SK-N-SH (cell line): Measurements from ENCODE around the gene COA4. TPM values are rescaled to one million over a fixed set of nuclear protein-coding genes. Genes with fewer than 3 reads are reported as not detected.

ENCODE experiments used
- CTCF ChIA-PET: fragments of 300-600, 350-600 bp; formaldehyde crosslinking; extraction: SDS; loops from one replicate; lab custom pipeline; 2021; lab: Yijun Ruan, JAX
- POLR2A ChIA-PET: fragments of 350-600 bp; sonication (Branson Sonifier 250); formaldehyde crosslinking; extraction: SDS; loops from one replicate; lab custom pipeline; 2020; ENCODE audit warnings: antibody characterized with exemption, inconsistent platforms; lab: Yijun Ruan, JAX
- DNase-seq: peaks from one replicate; pipeline ENCODE4 v3.0.0; 2012
- H2AFZ ChIP-seq: fragments of 200-600 bp; sonication (generic); 2 replicates; pipeline ENCODE4 v1.8.1; 2016; ENCODE audit warnings: antibody characterized with exemption, mild to moderate bottlenecking, low read depth
- H3F3A ChIP-seq: fragments of 200-600 bp; sonication (generic); replicated peaks from 2 replicates; pipeline ENCODE3; 2016; ENCODE audit warnings: antibody characterized with exemption, mild to moderate bottlenecking; ENCODE audit not compliant: insufficient read depth
- H3K27ac ChIP-seq, 2 experiments: fragments of 200-500 bp in 1 of 2; fragments of 200-600 bp in 1 of 2; sonication (Bioruptor generic) in 1 of 2; sonication (generic), shearing (Covaris generic) in 1 of 2; 2 replicates each; pipeline versions ENCODE4 v1.5.1 to v1.6.1; 2014 to 2016; ENCODE audit warnings: low read depth in 2 of 2, inconsistent platforms in 1 of 2, low read length in 1 of 2, mild to moderate bottlenecking in 1 of 2, mixed read lengths in 1 of 2
- H3K27me3 ChIP-seq: fragments of 200-600 bp; sonication (generic), shearing (Covaris generic); 2 replicates; pipeline ENCODE4 v1.6.1; 2016; ENCODE audit warnings: mixed run types; ENCODE audit not compliant: insufficient read depth
- H3K36me3 ChIP-seq, 2 experiments: fragments of 200-500 bp in 1 of 2; fragments of 200-600 bp in 1 of 2; sonication (Bioruptor generic) in 1 of 2; sonication (generic) in 1 of 2; replicated peaks in 1 of 2; 2 replicates each; pipeline versions ENCODE3 to v1.5.1; 2014 to 2016; ENCODE audit warnings: low read length in 1 of 2, mild to moderate bottlenecking in 1 of 2; ENCODE audit not compliant: insufficient read depth in 2 of 2, control insufficient read depth in 1 of 2
- H3K4me1 ChIP-seq, 2 experiments: fragments of 200-500 bp in 1 of 2; fragments of 200-600 bp in 1 of 2; sonication (Bioruptor generic) in 1 of 2; sonication (generic), shearing (Covaris generic) in 1 of 2; 2 replicates each; pipeline versions ENCODE4 v1.5.1 to v1.6.1; 2014 to 2016; ENCODE audit warnings: low read depth in 1 of 2, low read length in 1 of 2, mixed run types in 1 of 2; ENCODE audit not compliant: insufficient read depth in 2 of 2, control insufficient read depth in 1 of 2
- H3K4me2 ChIP-seq: fragments of 200-600 bp; sonication (generic), shearing (Covaris generic); 2 replicates; pipeline ENCODE4 v1.6.1; 2017; ENCODE audit warnings: mixed run types
- H3K4me3 ChIP-seq, 2 experiments: fragments of 200-500 bp in 1 of 2; fragments of 200-600 bp in 1 of 2; sonication (Bioruptor generic) in 1 of 2; sonication (generic), shearing (Covaris generic) in 1 of 2; 2 replicates each; pipeline versions ENCODE4 v1.5.1 to v1.8.1; 2014 to 2016; ENCODE audit warnings: low read depth in 2 of 2, inconsistent platforms in 1 of 2, low read length in 1 of 2, mild to moderate bottlenecking in 1 of 2, mixed read lengths in 1 of 2, moderate library complexity in 1 of 2
- H3K79me2 ChIP-seq: fragments of 200-600 bp; sonication (generic); 2 replicates; pipeline ENCODE4 v1.8.1; 2017; ENCODE audit warnings: mild to moderate bottlenecking; ENCODE audit not compliant: insufficient read depth
- H3K9ac ChIP-seq: fragments of 200-600 bp; sonication (generic); 2 replicates; pipeline ENCODE4 v1.6.1; 2017; ENCODE audit warnings: mixed run types
- H3K9me2 ChIP-seq: fragments of 200-600 bp; sonication (generic); 2 replicates; pipeline ENCODE4 v1.6.1; 2017; ENCODE audit warnings: mixed run types
- H3K9me3 ChIP-seq: fragments of 200-600 bp; sonication (generic); 2 replicates; pipeline ENCODE4 v1.6.1; 2017; ENCODE audit warnings: mixed run types, mild to moderate bottlenecking, moderate library complexity
- H4K20me1 ChIP-seq: fragments of 200-600 bp; sonication (generic); 2 replicates; pipeline ENCODE4 v1.6.1; 2017; ENCODE audit warnings: mild to moderate bottlenecking, mixed run types; ENCODE audit not compliant: insufficient read depth
- CHD2 ChIP-seq: fragments of 150-350 bp; IDR thresholded peaks from 2 replicates; pipeline ENCODE4 v1.6.1; 2018; ENCODE audit warnings: low read length; ENCODE audit not compliant: partially characterized antibody
- FOXJ3 ChIP-seq: sonication (generic); formaldehyde crosslinking; IDR thresholded peaks from 2 replicates; pipeline ENCODE4 v1.5.1; 2020; ENCODE audit warnings: mild to moderate bottlenecking, missing genetic modification reagents
- GATA2 ChIP-seq: sonication (generic); formaldehyde crosslinking; IDR thresholded peaks from 2 replicates; pipeline ENCODE4 v1.5.0; 2020; ENCODE audit warnings: mild to moderate bottlenecking, missing genetic modification reagents
- MXI1 ChIP-seq: IDR thresholded peaks from 2 replicates; pipeline ENCODE4 v1.6.1; 2012; ENCODE audit warnings: mild to moderate bottlenecking, low read depth, low read length, improper control_type of control experiment
- NFIC ChIP-seq: IDR thresholded peaks from 2 replicates; pipeline ENCODE4 v1.4.0; 2012; ENCODE audit warnings: borderline replicate concordance
- POLR2AphosphoS5 ChIP-seq: IDR thresholded peaks from 2 replicates; pipeline ENCODE4 v1.6.1; 2012; ENCODE audit warnings: low read depth, low read length
- RAD21 ChIP-seq: IDR thresholded peaks from 2 replicates; pipeline ENCODE4 v1.6.1; 2012; ENCODE audit warnings: mild to moderate bottlenecking, low read length
- RCOR1 ChIP-seq: fragments of 150-350 bp; IDR thresholded peaks from 2 replicates; pipeline ENCODE4 v1.6.1; 2017; ENCODE audit warnings: antibody characterized with exemption, low read length
- RXRA ChIP-seq: IDR thresholded peaks from 2 replicates; pipeline ENCODE4 v1.4.0; 2012; ENCODE audit warnings: low read depth, mild to moderate bottlenecking, borderline replicate concordance
- SIN3A ChIP-seq: IDR thresholded peaks from 2 replicates; pipeline ENCODE4 v1.6.1; 2012; ENCODE audit warnings: low read depth, mild to moderate bottlenecking, low read length, moderate library complexity, borderline replicate concordance
- WGBS: methylation state at CpG from one replicate; pipeline ENCODE4 v1.1.6; 2017; ENCODE audit warnings: low lambda C conversion rate; 5-methylcytosine and 5-hydroxymethylcytosine counted together
- polyA plus RNA-seq, 3 experiments: library from polyadenylated mRNA; depleted of rRNA; stranded (reverse); fragments of >200 nt; gene quantifications; 2 replicates each; pipeline ENCODE4 v1.2.3, GENCODE V29; 2012
- TF ChIP-seq, protein P1 (sequence below): IDR thresholded peaks from 2 replicates; pipeline ENCODE4 v1.4.0; 2012; ENCODE audit warnings: low read depth
- TF ChIP-seq, protein P2 (sequence below): fragments of 150-350 bp; IDR thresholded peaks from 2 replicates; pipeline ENCODE4 v1.6.1; 2016; ENCODE audit warnings: mild to moderate bottlenecking, low read depth, low read length
- TF ChIP-seq, protein P3 (sequence below): fragments of 150-350 bp; IDR thresholded peaks from 2 replicates; pipeline ENCODE4 v1.6.1; 2017; ENCODE audit warnings: antibody characterized with exemption, low read length, low read depth, borderline replicate concordance
- TF ChIP-seq, protein P4 (sequence below): fragments of 200-600 bp; sonication (generic); IDR thresholded peaks from 2 replicates; pipeline ENCODE4 v1.6.1; 2017; ENCODE audit warnings: antibody characterized with exemption, mild to moderate bottlenecking, moderate library complexity
- TF ChIP-seq, protein P5 (sequence below): IDR thresholded peaks from 2 replicates; pipeline ENCODE4 v1.6.1; 2012; ENCODE audit warnings: mild to moderate bottlenecking, low read depth, low read length, moderate library complexity

The COA4 gene
- polyA plus RNA-seq, 1 of the 3 experiments (the other 2 are of a cell fraction) = 171 TPM

DNA sequence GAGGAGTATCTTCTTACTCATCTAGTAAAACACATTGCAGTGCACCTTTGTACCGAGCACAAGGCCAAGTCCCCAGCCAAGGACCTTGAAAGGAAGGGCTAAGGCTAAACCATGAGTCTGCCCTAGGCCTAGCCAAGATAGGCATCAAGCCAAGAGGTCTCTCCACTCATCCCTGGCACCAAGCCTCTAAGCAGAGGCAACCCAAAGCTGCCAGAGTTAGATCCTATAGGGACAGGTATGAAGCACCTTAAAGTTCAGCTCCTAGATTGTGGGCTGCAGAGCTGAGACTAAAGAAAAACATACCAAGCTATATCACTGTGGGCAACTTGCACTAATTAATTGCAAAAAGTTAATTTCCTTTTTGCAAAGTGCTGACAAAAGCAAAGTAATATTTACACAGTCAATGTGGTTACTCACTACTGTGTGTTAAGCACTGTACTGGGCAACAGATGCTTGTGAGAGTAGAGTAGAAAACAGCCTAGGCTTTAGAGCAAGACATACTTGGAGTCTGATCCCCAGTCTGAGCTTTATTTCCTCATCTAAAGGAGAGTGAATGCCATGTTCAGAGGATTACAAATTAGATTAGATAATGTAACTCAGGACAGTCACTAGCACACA lies 7.2 kb downstream of the COA4 start:
- H3K27me3 ChIP-seq = no peaks in the 10 kb centered on the region
- ChIA-PET CTCF (interaction anchor here (0.9 to 1.3 kb wide), 2 partner anchors 9 to 109 kb away, joined by 3 to 6 read pairs; partner anchors contain the start of gene RAB6A), POLR2A (interaction anchor here (1.1 to 1.4 kb wide), 2 partner anchors 14 to 81 kb away, joined by 3 to 7 read pairs; partner anchors contain the start of gene MRPL48)
- peaks cover 18% of the 10 kb centered on the region for H3K79me2 ChIP-seq
- H3K4me1 ChIP-seq = peaks cover 12 to 13% of the 10 kb centered on the region in 2 experiments
- no peak overlapping the region for H3K4me3 ChIP-seq
- no peak for DNase-seq
- no peaks in the 10 kb centered on the region for H3K9me2 ChIP-seq
- peaks cover 46% of the 10 kb centered on the region for H3F3A ChIP-seq
- no peak overlapping the region for H2AFZ ChIP-seq
- H4K20me1 ChIP-seq = no peaks in the 10 kb centered on the region
- WGBS = 0% methylated on average over 1 of the region's 1 CpG
- peaks cover 12 to 42% of the 10 kb centered on the region in 2 experiments for H3K36me3 ChIP-seq
- H3K27ac ChIP-seq = peak overlapping the region; percentile 23 to 60; a peak in 3 of 4 replicates
- H3K9me3 ChIP-seq = no peaks in the 10 kb centered on the region
- H3K9ac ChIP-seq = no peak overlapping the region
- H3K4me2 ChIP-seq = no peak overlapping the region
- TF ChIP-seq NFIC (peak; percentile 50), POLR2AphosphoS5 (no peak), GATA2 (no peak)
- TF ChIP-seq, protein P1, sequence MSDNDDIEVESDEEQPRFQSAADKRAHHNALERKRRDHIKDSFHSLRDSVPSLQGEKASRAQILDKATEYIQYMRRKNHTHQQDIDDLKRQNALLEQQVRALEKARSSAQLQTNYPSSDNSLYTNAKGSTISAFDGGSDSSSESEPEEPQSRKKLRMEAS = no peak
- TF ChIP-seq, protein P2, sequence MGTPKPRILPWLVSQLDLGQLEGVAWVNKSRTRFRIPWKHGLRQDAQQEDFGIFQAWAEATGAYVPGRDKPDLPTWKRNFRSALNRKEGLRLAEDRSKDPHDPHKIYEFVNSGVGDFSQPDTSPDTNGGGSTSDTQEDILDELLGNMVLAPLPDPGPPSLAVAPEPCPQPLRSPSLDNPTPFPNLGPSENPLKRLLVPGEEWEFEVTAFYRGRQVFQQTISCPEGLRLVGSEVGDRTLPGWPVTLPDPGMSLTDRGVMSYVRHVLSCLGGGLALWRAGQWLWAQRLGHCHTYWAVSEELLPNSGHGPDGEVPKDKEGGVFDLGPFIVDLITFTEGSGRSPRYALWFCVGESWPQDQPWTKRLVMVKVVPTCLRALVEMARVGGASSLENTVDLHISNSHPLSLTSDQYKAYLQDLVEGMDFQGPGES = no peak
- TF ChIP-seq, protein P3, sequence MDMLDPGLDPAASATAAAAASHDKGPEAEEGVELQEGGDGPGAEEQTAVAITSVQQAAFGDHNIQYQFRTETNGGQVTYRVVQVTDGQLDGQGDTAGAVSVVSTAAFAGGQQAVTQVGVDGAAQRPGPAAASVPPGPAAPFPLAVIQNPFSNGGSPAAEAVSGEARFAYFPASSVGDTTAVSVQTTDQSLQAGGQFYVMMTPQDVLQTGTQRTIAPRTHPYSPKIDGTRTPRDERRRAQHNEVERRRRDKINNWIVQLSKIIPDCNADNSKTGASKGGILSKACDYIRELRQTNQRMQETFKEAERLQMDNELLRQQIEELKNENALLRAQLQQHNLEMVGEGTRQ = no peak

DNA sequence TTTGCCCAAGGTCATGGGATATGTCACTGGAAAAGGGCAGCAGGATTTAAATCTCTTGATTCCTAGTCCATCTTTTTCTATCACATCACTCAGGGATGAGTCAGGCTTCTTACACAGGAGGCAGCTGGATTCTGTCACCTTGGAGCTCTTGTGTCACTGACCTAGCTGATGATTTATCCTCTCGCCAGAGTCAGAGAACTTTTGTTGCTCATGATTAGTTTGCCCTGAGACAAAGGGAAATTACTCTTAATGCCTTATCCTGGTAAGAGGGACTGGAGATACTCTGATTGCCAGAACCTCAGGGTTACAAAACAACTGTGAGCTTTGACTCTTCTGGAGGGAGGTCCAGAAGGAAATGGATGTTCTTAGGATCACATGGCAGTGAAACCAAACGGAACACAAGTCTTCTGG lies 10.1 kb downstream of the COA4 start:
- Histone ChIP-seq H3K4me2 (peak overlapping the region; percentile 43), H2AFZ (no peak overlapping the region), H3K9ac (peak overlapping the region; percentile 56; the same call in 1 of the 2 replicates), H3K4me1 (peaks cover 12 to 13% of the 10 kb centered on the region in 2 experiments), H3K9me3 (no peaks in the 10 kb centered on the region), H3K4me3 (no peak overlapping the region), H3K9me2 (no peaks in the 10 kb centered on the region), H3K27me3 (no peaks in the 10 kb centered on the region), H3K79me2 (no peaks in the 10 kb centered on the region), H4K20me1 (no peaks in the 10 kb centered on the region), H3F3A (peaks cover 46% of the 10 kb centered on the region), H3K27ac (peak overlapping the region; percentile 93 to 97), H3K36me3 (peaks cover 0 to 14% of the 10 kb centered on the region in 2 experiments)
- WGBS = 0% methylated on average over 2 of the region's 2 CpGs
- ChIA-PET POLR2A (interaction anchor here (0.5 to 2.0 kb wide), 10 partner anchors 10 to 571 kb away, joined by 3 to 14 read pairs (median 4); partner anchors contain the start of genes FAM168A, MRPL48, PGM2L1 and RAB6A), CTCF (interaction anchor here (0.8 to 2.6 kb wide), 4 partner anchors 10 to 205 kb away, joined by 3 to 11 read pairs (median 4); no protein-coding TSS in a partner anchor)
- peak; percentile 58 for DNase-seq
- TF ChIP-seq RAD21 (no peak), CHD2 (no peak), POLR2AphosphoS5 (peak; percentile 69), SIN3A (peak; percentile 73; the same call in 1 of the 2 replicates), RXRA (peak; percentile 48; the same call in 1 of the 2 replicates), FOXJ3 (CRISPR knock-in tag) (no peak), MXI1 (peak; percentile 4; the same call in 1 of the 2 replicates), RCOR1 (no peak; the same call in 1 of the 2 replicates)
- TF ChIP-seq, protein P4, sequence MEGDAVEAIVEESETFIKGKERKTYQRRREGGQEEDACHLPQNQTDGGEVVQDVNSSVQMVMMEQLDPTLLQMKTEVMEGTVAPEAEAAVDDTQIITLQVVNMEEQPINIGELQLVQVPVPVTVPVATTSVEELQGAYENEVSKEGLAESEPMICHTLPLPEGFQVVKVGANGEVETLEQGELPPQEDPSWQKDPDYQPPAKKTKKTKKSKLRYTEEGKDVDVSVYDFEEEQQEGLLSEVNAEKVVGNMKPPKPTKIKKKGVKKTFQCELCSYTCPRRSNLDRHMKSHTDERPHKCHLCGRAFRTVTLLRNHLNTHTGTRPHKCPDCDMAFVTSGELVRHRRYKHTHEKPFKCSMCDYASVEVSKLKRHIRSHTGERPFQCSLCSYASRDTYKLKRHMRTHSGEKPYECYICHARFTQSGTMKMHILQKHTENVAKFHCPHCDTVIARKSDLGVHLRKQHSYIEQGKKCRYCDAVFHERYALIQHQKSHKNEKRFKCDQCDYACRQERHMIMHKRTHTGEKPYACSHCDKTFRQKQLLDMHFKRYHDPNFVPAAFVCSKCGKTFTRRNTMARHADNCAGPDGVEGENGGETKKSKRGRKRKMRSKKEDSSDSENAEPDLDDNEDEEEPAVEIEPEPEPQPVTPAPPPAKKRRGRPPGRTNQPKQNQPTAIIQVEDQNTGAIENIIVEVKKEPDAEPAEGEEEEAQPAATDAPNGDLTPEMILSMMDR = no peak
- TF ChIP-seq, protein P5, sequence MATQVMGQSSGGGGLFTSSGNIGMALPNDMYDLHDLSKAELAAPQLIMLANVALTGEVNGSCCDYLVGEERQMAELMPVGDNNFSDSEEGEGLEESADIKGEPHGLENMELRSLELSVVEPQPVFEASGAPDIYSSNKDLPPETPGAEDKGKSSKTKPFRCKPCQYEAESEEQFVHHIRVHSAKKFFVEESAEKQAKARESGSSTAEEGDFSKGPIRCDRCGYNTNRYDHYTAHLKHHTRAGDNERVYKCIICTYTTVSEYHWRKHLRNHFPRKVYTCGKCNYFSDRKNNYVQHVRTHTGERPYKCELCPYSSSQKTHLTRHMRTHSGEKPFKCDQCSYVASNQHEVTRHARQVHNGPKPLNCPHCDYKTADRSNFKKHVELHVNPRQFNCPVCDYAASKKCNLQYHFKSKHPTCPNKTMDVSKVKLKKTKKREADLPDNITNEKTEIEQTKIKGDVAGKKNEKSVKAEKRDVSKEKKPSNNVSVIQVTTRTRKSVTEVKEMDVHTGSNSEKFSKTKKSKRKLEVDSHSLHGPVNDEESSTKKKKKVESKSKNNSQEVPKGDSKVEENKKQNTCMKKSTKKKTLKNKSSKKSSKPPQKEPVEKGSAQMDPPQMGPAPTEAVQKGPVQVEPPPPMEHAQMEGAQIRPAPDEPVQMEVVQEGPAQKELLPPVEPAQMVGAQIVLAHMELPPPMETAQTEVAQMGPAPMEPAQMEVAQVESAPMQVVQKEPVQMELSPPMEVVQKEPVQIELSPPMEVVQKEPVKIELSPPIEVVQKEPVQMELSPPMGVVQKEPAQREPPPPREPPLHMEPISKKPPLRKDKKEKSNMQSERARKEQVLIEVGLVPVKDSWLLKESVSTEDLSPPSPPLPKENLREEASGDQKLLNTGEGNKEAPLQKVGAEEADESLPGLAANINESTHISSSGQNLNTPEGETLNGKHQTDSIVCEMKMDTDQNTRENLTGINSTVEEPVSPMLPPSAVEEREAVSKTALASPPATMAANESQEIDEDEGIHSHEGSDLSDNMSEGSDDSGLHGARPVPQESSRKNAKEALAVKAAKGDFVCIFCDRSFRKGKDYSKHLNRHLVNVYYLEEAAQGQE = no peak
